Measurements from ENCODE around the gene ADCY1. TPM values are rescaled to one million over a fixed set of nuclear protein-coding genes. Genes with fewer than 3 reads are reported as not detected.

The ADCY1 gene
- total RNA-seq, 4 donors from 2014 or later, result 0.49 to 1.2 (median 0.72) TPM

GRCh38 chr7:45699726-45700390 lies 125.7 kb downstream of the ADCY1 start:
- H3K27ac ChIP-seq, result peak overlapping the region in 3 of 4 donors; percentile 19 to 34 (median 31)
- WGBS, 2 donors (ENCODE audit: low coverage in 1 of 2), result 83 to 97% methylated on average over 5 to 9 of the region's 11 CpGs

GRCh38 chr7:45700556-45700955 lies 126.4 kb downstream of the ADCY1 start:
- peak; percentile 80 for ATAC-seq
- no peaks in the 10 kb centered on the region for H3K27me3 ChIP-seq
- no peaks in the 10 kb centered on the region for H3K9me3 ChIP-seq
- no peaks in the 10 kb centered on the region for H3K36me3 ChIP-seq
- TF ChIP-seq POLR2AphosphoS5 (IDR thresholded peaks at IDR 0.05) (no peak), EP300 (IDR thresholded peaks at IDR 0.05) (no peak), POLR2A (IDR thresholded peaks at IDR 0.05) (no peak)
- TF ChIP-seq, protein P1, sequence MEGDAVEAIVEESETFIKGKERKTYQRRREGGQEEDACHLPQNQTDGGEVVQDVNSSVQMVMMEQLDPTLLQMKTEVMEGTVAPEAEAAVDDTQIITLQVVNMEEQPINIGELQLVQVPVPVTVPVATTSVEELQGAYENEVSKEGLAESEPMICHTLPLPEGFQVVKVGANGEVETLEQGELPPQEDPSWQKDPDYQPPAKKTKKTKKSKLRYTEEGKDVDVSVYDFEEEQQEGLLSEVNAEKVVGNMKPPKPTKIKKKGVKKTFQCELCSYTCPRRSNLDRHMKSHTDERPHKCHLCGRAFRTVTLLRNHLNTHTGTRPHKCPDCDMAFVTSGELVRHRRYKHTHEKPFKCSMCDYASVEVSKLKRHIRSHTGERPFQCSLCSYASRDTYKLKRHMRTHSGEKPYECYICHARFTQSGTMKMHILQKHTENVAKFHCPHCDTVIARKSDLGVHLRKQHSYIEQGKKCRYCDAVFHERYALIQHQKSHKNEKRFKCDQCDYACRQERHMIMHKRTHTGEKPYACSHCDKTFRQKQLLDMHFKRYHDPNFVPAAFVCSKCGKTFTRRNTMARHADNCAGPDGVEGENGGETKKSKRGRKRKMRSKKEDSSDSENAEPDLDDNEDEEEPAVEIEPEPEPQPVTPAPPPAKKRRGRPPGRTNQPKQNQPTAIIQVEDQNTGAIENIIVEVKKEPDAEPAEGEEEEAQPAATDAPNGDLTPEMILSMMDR (IDR thresholded peaks at IDR 0.05), result no peak
- WGBS, 2 donors (ENCODE audit: low coverage in 1 of 2), result 25 to 60% methylated on average over 1 to 2 of the region's 2 CpGs
- peaks cover 0 to 14% (median 0%) of the 10 kb centered on the region in 3 donors for H3K4me1 ChIP-seq
- peak overlapping the region in 1 of 4 donors; percentile 19 for H3K27ac ChIP-seq
- H3K4me3 ChIP-seq, result no peak overlapping the region

More at GRCh38 chr7:45699726-45700390, 125.7 kb downstream of the ADCY1 start:
- peaks cover 0 to 14% (median 0%) of the 10 kb centered on the region in 3 donors for H3K4me1 ChIP-seq
- TF ChIP-seq POLR2A (IDR thresholded peaks at IDR 0.05), result no peak
- no peak for TF ChIP-seq POLR2AphosphoS5 (IDR thresholded peaks at IDR 0.05)
- no peak for TF ChIP-seq EP300 (IDR thresholded peaks at IDR 0.05)
- TF ChIP-seq, protein P1 (IDR thresholded peaks at IDR 0.05), result no peak
- no peaks in the 10 kb centered on the region for H3K27me3 ChIP-seq
- no peak overlapping the region for H3K4me3 ChIP-seq
- peak; percentile 30 for ATAC-seq
- no peaks in the 10 kb centered on the region for H3K36me3 ChIP-seq
- H3K9me3 ChIP-seq, result no peaks in the 10 kb centered on the region

GRCh38 chr7:45701701-45702510 lies 127.7 kb downstream of the ADCY1 start:
- 73 to 75% methylated on average over 8 to 14 of the region's 18 CpGs for WGBS, 2 donors (ENCODE audit: low coverage in 1 of 2)
- ATAC-seq, result no peak
- Histone ChIP-seq H3K27me3 (no peaks in the 10 kb centered on the region), H3K4me3 (no peak overlapping the region), H3K27ac (no peak overlapping the region), H3K4me1 (peaks cover 0 to 14% (median 0%) of the 10 kb centered on the region in 3 donors), H3K36me3 (no peaks in the 10 kb centered on the region), H3K9me3 (no peaks in the 10 kb centered on the region)
- TF ChIP-seq, protein P1 (IDR thresholded peaks at IDR 0.05), result no peak
- TF ChIP-seq POLR2AphosphoS5 (IDR thresholded peaks at IDR 0.05) (no peak), EP300 (IDR thresholded peaks at IDR 0.05) (no peak), POLR2A (IDR thresholded peaks at IDR 0.05) (no peak)

DNA sequence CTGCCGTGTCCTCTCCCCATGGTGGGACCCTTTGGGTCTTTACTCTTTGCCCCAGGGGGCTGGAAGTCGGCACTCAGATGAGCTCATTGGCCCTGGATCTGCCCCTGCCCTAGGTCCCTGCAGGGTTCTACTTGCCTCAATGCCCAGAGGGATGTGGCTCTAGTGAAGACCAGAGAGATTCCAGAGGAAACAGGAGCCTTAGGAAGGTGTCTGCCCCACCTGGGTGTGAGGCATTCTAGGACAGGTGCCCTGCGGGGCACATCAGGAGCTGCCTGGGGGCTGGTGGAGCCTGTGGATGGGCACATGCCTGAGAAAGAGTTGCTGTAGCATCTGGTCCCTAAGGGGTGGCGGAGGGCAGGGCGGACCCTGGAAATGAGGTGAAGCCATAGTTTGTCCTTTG lies 128.6 kb downstream of the ADCY1 start:
- no peak overlapping the region for H3K4me3 ChIP-seq
- H3K27ac ChIP-seq, result no peak overlapping the region
- 100% methylated on average over 2 of the region's 5 CpGs; no CpG with 5 or more reads in 1 of the 2 donors for WGBS, 2 donors (ENCODE audit: low coverage in 1 of 2)
- no peak for TF ChIP-seq POLR2A (IDR thresholded peaks at IDR 0.05)
- no peak for TF ChIP-seq EP300 (IDR thresholded peaks at IDR 0.05)
- TF ChIP-seq, protein P1 (IDR thresholded peaks at IDR 0.05), result no peak
- TF ChIP-seq POLR2AphosphoS5 (IDR thresholded peaks at IDR 0.05), result no peak
- ATAC-seq, result no peak
- H3K9me3 ChIP-seq, result no peaks in the 10 kb centered on the region
- H3K27me3 ChIP-seq, result no peaks in the 10 kb centered on the region
- H3K4me1 ChIP-seq, result peaks cover 0 to 14% (median 0%) of the 10 kb centered on the region in 3 donors
- no peaks in the 10 kb centered on the region for H3K36me3 ChIP-seq
